Fibroblast of the aortic adventitia (primary cell): Measurements from ENCODE around the gene PCGF1. TPM values are rescaled to one million over a fixed set of nuclear protein-coding genes. Genes with fewer than 3 reads are reported as not detected.
A peak's percentile ranks its signal among the peaks of the same experiment; 100 is the strongest.

ENCODE experiments used
- DNase-seq: peaks from one replicate; pipeline ENCODE4 v3.0.0-alpha.2; 2010; ENCODE audit warnings: low read depth
- H3K4me3 ChIP-seq: 2 replicates; pipeline ENCODE4 v1.5.1; 2011; ENCODE audit warnings: low read depth, mild to moderate bottlenecking, control low read depth, low read length, moderate library complexity
- CTCF ChIP-seq: IDR thresholded peaks from 2 replicates; pipeline ENCODE4 v1.5.1; 2011; ENCODE audit warnings: mild to moderate bottlenecking, low read length, control low read depth, inconsistent platforms; ENCODE audit not compliant: insufficient read depth
- total RNA-seq: library from RNA; depleted of rRNA; stranded (reverse); fragments of >200 nt; gene quantifications from 2 replicates; pipeline ENCODE4 v1.2.3, GENCODE V29; 2012; ENCODE audit warnings: low replicate concordance

The PCGF1 gene
- total RNA-seq, 1 donor, result 27.5 TPM

DNA sequence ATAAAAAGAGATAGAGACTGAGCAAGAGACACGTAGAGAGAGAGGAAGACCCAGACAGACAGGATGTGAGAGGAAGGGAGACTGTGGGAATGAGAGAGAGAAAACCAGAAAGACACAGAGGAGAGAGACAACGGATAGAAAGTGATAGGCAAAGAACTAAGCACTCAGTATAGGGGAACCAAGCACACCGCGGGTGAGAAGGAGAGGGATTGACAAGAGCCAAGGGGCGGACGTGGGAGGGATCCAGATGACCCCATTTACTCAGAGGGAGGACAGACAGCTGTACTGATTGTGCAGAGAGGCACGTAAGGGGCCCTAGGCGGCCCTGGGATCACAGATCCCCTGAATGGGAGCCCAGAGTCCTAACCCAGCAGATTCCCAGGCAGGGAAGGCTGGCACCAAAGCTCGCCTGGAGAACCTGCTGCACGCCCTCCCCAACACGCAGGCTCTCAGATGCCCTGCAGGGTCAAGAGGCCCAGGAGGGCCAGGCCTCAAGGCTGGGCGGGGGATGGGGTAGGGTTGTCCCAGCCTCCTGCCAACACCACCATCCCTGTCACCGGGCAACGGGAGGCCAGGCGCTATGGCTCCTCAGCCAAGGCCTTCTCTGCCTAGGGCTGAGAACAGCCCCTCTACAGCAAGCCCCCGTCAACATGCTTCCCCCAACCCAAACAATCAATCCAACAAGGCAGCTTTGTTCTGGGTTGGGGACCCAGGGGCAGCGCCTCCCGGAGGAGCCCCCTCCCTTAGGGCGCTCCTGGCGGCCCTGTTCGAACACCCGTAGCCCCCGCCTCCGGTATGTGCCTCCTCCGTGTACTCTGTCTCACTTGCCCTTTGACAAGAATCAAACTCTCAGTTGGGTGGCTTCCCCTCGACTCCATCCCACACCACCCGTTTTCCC is 45.7 kb upstream of the PCGF1 start:
- DNase-seq, result no peak
- H3K4me3 ChIP-seq, result peak overlapping the region; percentile 91
- no peak for TF ChIP-seq CTCF

- H3K4me3 ChIP-seq, result peak overlapping the region; percentile 91
- no peak for TF ChIP-seq CTCF
- DNase-seq, result no peak
These were observed 44.7 kb upstream of the PCGF1 start for GRCh38 chr2:74551942-74552913.

DNA sequence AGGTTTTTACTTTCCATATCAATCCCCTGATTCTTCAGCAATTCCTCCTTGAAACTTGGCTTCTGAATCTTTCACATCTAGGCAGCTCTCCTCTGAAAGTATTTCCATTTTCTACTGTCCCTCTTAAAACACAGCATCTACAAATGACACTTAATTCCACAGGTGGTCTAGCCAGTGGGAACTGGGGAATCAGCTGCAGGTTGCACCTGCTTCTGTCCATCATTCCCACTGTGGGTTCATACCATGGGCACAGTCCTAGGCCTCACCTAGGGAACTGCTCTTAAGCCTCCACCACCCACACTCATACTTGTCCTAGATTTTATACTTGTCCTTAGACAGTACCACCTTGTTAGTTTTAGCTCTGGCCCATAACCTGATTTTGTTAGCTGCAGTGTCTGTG is 44.0 kb upstream of the PCGF1 start:
- no peak overlapping the region for H3K4me3 ChIP-seq
- TF ChIP-seq CTCF, result no peak
- DNase-seq, result no peak

- DNase-seq, result no peak
- TF ChIP-seq CTCF, result no peak
- no peak overlapping the region for H3K4me3 ChIP-seq
These were observed 42.7 kb upstream of the PCGF1 start for GRCh38 chr2:74550231-74550630.

- no peak for TF ChIP-seq CTCF
- DNase-seq, result no peak
- peak overlapping the region; percentile 62 for H3K4me3 ChIP-seq
These were observed 41.7 kb upstream of the PCGF1 start for GRCh38 chr2:74548900-74549826.

- TF ChIP-seq CTCF, result no peak
- DNase-seq, result no peak
- peak overlapping the region; percentile 62 for H3K4me3 ChIP-seq
These were observed 40.9 kb upstream of the PCGF1 start for GRCh38 chr2:74548285-74548899.
